Sigmoid colon (tissue), 7 donors: ENCODE measurements around the gene MAST4. TPM values are rescaled to one million over a fixed set of nuclear protein-coding genes. Genes with fewer than 3 reads are reported as not detected.

Experiments used
- DNase-seq: peaks from one replicate; pipeline ENCODE4 v3.0.0-alpha.2; 2019
- H3K27ac ChIP-seq, 4 donors: fragments of 200-600 bp; sonication (generic); one replicate each; pipeline ENCODE4 v1.5.1; 2016 to 2019; ENCODE audit warnings: mild to moderate bottlenecking in 1 of 4
- H3K27me3 ChIP-seq, 3 donors: fragments of 200-600 bp; sonication (generic); one replicate each; pipeline ENCODE4 v1.5.1; 2019; ENCODE audit warnings: mild to moderate bottlenecking in 1 of 3
- H3K36me3 ChIP-seq, 4 donors: fragments of 200-600 bp; sonication (generic); one replicate each; pipeline ENCODE4 v1.5.1; 2016 to 2019
- H3K4me1 ChIP-seq, 4 donors: fragments of 200-600 bp; sonication (generic); one replicate each; pipeline ENCODE4 v1.5.1; 2017 to 2019
- H3K4me3 ChIP-seq, 4 donors: fragments of 200-600 bp; sonication (generic); one replicate each; pipeline ENCODE4 v1.5.1; 2017 to 2019; ENCODE audit warnings: mild to moderate bottlenecking in 2 of 4, moderate library complexity in 1 of 4
- H3K9me3 ChIP-seq, 4 donors: fragments of 200-600 bp in 3 of 4; sonication (generic) in 3 of 4; one replicate each; pipeline versions ENCODE4 v1.5.1 to v1.6.1; 2013 to 2019
- CTCF ChIP-seq, 4 experiments: fragments of 450-650 bp in 3 of 4; fragments of 200-600 bp in 1 of 4; IDR thresholded peaks; one replicate each; pipeline ENCODE4 v1.5.1; 2016 to 2019; ENCODE audit warnings: antibody characterized with exemption in 4 of 4, mild to moderate bottlenecking in 3 of 4, moderate library complexity in 2 of 4
- EP300 ChIP-seq, 4 donors: sonication (generic); formaldehyde crosslinking; IDR thresholded peaks; one replicate each; pipeline ENCODE4 v1.6.1; 2017; ENCODE audit warnings: antibody characterized with exemption in 4 of 4
- POLR2A ChIP-seq, 2 donors: fragments of 450-650 bp; IDR thresholded peaks; one replicate each; pipeline ENCODE4 v1.6.1; 2016; ENCODE audit warnings: antibody characterized with exemption in 2 of 2, mild to moderate bottlenecking in 2 of 2, moderate library complexity in 2 of 2
- POLR2AphosphoS5 ChIP-seq, 4 donors: sonication (generic); formaldehyde crosslinking; IDR thresholded peaks; one replicate each; pipeline ENCODE4 v1.6.1; 2017; ENCODE audit warnings: antibody characterized with exemption in 4 of 4
- WGBS, 2 donors: extraction: QIAGEN DNeasy Blood & Tissue Kit; methylation state at CpG; one replicate each; pipeline ENCODE4 v1.1.7; 2013; 5-methylcytosine and 5-hydroxymethylcytosine counted together
- intact Hi-C: fragments of 100-400 bp; cut with DNase I; formaldehyde crosslinking; loops from one replicate; pipeline ENCODE4 v1.15.1; 2023
- polyA plus RNA-seq, 3 donors: library from polyadenylated mRNA; stranded (reverse); fragments of 200-250 nt; gene quantifications; one replicate each; pipeline ENCODE4 v1.2.3, GENCODE V29; 2013
- total RNA-seq, 4 donors: library from RNA; depleted of rRNA; stranded (reverse); fragments of >200 nt; gene quantifications; one replicate each; pipeline ENCODE4 v1.1.0, GENCODE V29; 2016
- donor health status: healthy with polysubstance abuse.
- donor health status: Bipolar disorder and iron deficiency.
- donor health status: healthy.

Gene MAST4
- total and polyA plus RNA-seq, 7 donors = 1.6 to 30.7 (median 15.7) TPM

GRCh38 chr5:66870708-66871107 lies 274.5 kb downstream of the MAST4 start:
- intact Hi-C loops = no loop called here
- H3K36me3 ChIP-seq = no peaks in the 10 kb centered on the region
- WGBS, 2 donors = 91 to 96% methylated on average over 10 of the region's 10 CpGs
- H3K4me3 ChIP-seq = no peak overlapping the region
- no peaks in the 10 kb centered on the region for H3K9me3 ChIP-seq
- no peaks in the 10 kb centered on the region for H3K27me3 ChIP-seq
- TF ChIP-seq POLR2A (IDR thresholded peaks at IDR 0.05) (no peak), EP300 (IDR thresholded peaks at IDR 0.05) (no peak), POLR2AphosphoS5 (IDR thresholded peaks at IDR 0.05) (no peak), CTCF (IDR thresholded peaks at IDR 0.05) (no peak)
- no peak overlapping the region for H3K27ac ChIP-seq
- no peak for DNase-seq
- no peaks in the 10 kb centered on the region for H3K4me1 ChIP-seq

- TF ChIP-seq POLR2A (IDR thresholded peaks at IDR 0.05) (no peak), POLR2AphosphoS5 (IDR thresholded peaks at IDR 0.05) (no peak), EP300 (IDR thresholded peaks at IDR 0.05) (no peak), CTCF (IDR thresholded peaks at IDR 0.05) (no peak)
- Histone ChIP-seq H3K9me3 (no peaks in the 10 kb centered on the region), H3K27me3 (no peaks in the 10 kb centered on the region), H3K4me1 (no peaks in the 10 kb centered on the region), H3K27ac (no peak overlapping the region), H3K36me3 (no peaks in the 10 kb centered on the region), H3K4me3 (no peak overlapping the region)
- intact Hi-C loops = no loop called here
- 91 to 94% methylated on average over 5 of the region's 5 CpGs for WGBS, 2 donors
- no peak for DNase-seq
These were observed 275.5 kb downstream of the MAST4 start for GRCh38 chr5:66871651-66872050.

GRCh38 chr5:66872736-66873331 lies 276.6 kb downstream of the MAST4 start:
- intact Hi-C loops = no loop called here

GRCh38 chr5:66874004-66874403 lies 277.8 kb downstream of the MAST4 start:
- 22 to 71% methylated on average over 3 of the region's 3 CpGs for WGBS, 2 donors
- Histone ChIP-seq H3K4me3 (no peak overlapping the region), H3K9me3 (no peaks in the 10 kb centered on the region), H3K36me3 (no peaks in the 10 kb centered on the region), H3K4me1 (no peaks in the 10 kb centered on the region), H3K27me3 (no peaks in the 10 kb centered on the region), H3K27ac (no peak overlapping the region)
- TF ChIP-seq POLR2AphosphoS5 (IDR thresholded peaks at IDR 0.05) (no peak), CTCF (IDR thresholded peaks at IDR 0.05) (no peak), EP300 (IDR thresholded peaks at IDR 0.05) (no peak), POLR2A (IDR thresholded peaks at IDR 0.05) (no peak)
- intact Hi-C loops = no loop called here
- no peak for DNase-seq

More at GRCh38 chr5:66872736-66873331, 276.6 kb downstream of the MAST4 start:
- 90 to 93% methylated on average over 6 of the region's 6 CpGs for WGBS, 2 donors
- Histone ChIP-seq H3K36me3 (no peaks in the 10 kb centered on the region), H3K27ac (no peak overlapping the region), H3K4me1 (no peaks in the 10 kb centered on the region), H3K4me3 (no peak overlapping the region), H3K27me3 (no peaks in the 10 kb centered on the region), H3K9me3 (no peaks in the 10 kb centered on the region)
- TF ChIP-seq POLR2A (IDR thresholded peaks at IDR 0.05) = no peak
- TF ChIP-seq EP300 (IDR thresholded peaks at IDR 0.05) = no peak
- no peak for TF ChIP-seq CTCF (IDR thresholded peaks at IDR 0.05)
- TF ChIP-seq POLR2AphosphoS5 (IDR thresholded peaks at IDR 0.05) = no peak
- no peak for DNase-seq

GRCh38 chr5:66875315-66875714 lies 279.1 kb downstream of the MAST4 start:
- Histone ChIP-seq H3K36me3 (no peaks in the 10 kb centered on the region), H3K9me3 (no peaks in the 10 kb centered on the region), H3K4me1 (no peaks in the 10 kb centered on the region), H3K27ac (no peak overlapping the region), H3K4me3 (no peak overlapping the region), H3K27me3 (no peaks in the 10 kb centered on the region)
- TF ChIP-seq EP300 (IDR thresholded peaks at IDR 0.05) (no peak), POLR2A (IDR thresholded peaks at IDR 0.05) (no peak), POLR2AphosphoS5 (IDR thresholded peaks at IDR 0.05) (no peak), CTCF (IDR thresholded peaks at IDR 0.05) (no peak)
- DNase-seq = no peak
- intact Hi-C loops = no loop called here
